Activated CD8-positive, alpha-beta memory T cell treated with anti-CD3 and anti-CD28 coated beads for 1 hour (primary cell): ENCODE data around the gene MINK1.
"Not testable (repeated sequence)": the region's sequence is repeated elsewhere in the genome, so short reads cannot be mapped to it uniquely, and the experiment has no call there.

ENCODE experiments used
- DNase-seq, 2 donors: peaks; one replicate each; pipeline ENCODE4 v3.0.0-alpha.2; 2020; ENCODE audit warnings: low read depth in 1 of 2; ENCODE audit errors: extremely low read depth in 1 of 2

MINK1 gene

GRCh38 chr17:4810696-4811290, 22.3 kb upstream of the MINK1 start:
- DNase-seq, result no peak

- DNase-seq, result no peak
Measured at GRCh38 chr17:4811471-4811870, 21.7 kb upstream of the MINK1 start.

- DNase-seq, result no peak
Measured at GRCh38 chr17:4812690-4813089, 20.4 kb upstream of the MINK1 start.

- DNase-seq, result no peak
Measured at GRCh38 chr17:4815043-4815675, 18.0 kb upstream of the MINK1 start.

- DNase-seq, result no peak
Measured at GRCh38 chr17:4816826-4817225, 16.3 kb upstream of the MINK1 start.

GRCh38 chr17:4818276-4818675, 14.9 kb upstream of the MINK1 start:
- no peak for DNase-seq

- no peak for DNase-seq
Measured at GRCh38 chr17:4822835-4823234, 10.3 kb upstream of the MINK1 start.

GRCh38 chr17:4823373-4824089, 9.6 kb upstream of the MINK1 start:
- DNase-seq, result no peak

- DNase-seq, result no peak
Measured at GRCh38 chr17:4827399-4827798, 5.7 kb upstream of the MINK1 start.

- not testable (repeated sequence) for DNase-seq
Measured at GRCh38 chr17:4832829-4833177, 337 bp upstream of the MINK1 start.

GRCh38 chr17:4833941-4834680, 971 bp downstream of the MINK1 start:
- DNase-seq, result no peak

- DNase-seq, result no peak
Measured at GRCh38 chr17:4834681-4835020, 1.5 kb downstream of the MINK1 start.

GRCh38 chr17:4836221-4836620, 3.1 kb downstream of the MINK1 start:
- DNase-seq, result no peak

- no peak for DNase-seq
Measured at GRCh38 chr17:4837471-4838308, 4.5 kb downstream of the MINK1 start.

- no peak for DNase-seq
Measured at GRCh38 chr17:4838309-4838785, 5.2 kb downstream of the MINK1 start.

- DNase-seq, result no peak
Measured at GRCh38 chr17:4839221-4839620, 6.1 kb downstream of the MINK1 start.

- no peak for DNase-seq
Measured at GRCh38 chr17:4839965-4840892, 7.1 kb downstream of the MINK1 start.

- DNase-seq, result no peak
Measured at GRCh38 chr17:4840893-4841242, 7.7 kb downstream of the MINK1 start.

GRCh38 chr17:4842376-4842775, 9.2 kb downstream of the MINK1 start:
- DNase-seq, result no peak
